Stimulated activated naive CD4-positive, alpha-beta T cell (primary cell): Measurements from ENCODE around the gene TAB2.

Experiments
- DNase-seq, 6 experiments: peaks; one replicate each; lab custom pipeline; 2025; lab: John Stamatoyannopoulos, UW

TAB2 gene

GRCh38 chr6:149371154-149371553 lies 53.6 kb downstream of the TAB2 start:
- no peak for DNase-seq

- no peak for DNase-seq
These were observed 54.5 kb downstream of the TAB2 start for GRCh38 chr6:149372062-149372461.

- DNase-seq, result no peak
These were observed 56.0 kb downstream of the TAB2 start for GRCh38 chr6:149373511-149373910.

DNA sequence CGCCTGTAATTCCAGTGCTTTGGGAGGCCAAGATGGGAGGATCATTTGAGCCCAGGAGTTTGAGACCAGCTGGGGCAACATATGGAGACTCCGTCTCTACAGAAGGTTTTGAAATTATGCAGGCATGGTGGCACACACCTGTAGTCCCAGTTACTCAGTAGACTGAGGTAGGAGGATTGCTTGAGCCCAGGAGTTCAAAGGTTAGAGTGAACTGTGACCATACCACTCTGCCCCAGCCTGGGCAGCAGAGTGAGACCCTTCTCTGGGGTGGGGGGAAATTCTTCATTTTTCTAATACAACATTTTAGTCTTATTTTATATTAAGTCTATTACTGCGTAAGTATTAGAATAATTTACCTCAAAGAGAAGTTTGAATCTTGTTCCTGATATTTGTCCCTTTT lies 62.5 kb downstream of the TAB2 start:
- no peak for DNase-seq

GRCh38 chr6:149380523-149380922 lies 63.0 kb downstream of the TAB2 start:
- DNase-seq, result no peak

- DNase-seq, result no peak
These were observed 65.9 kb downstream of the TAB2 start for GRCh38 chr6:149383371-149383770.

DNA sequence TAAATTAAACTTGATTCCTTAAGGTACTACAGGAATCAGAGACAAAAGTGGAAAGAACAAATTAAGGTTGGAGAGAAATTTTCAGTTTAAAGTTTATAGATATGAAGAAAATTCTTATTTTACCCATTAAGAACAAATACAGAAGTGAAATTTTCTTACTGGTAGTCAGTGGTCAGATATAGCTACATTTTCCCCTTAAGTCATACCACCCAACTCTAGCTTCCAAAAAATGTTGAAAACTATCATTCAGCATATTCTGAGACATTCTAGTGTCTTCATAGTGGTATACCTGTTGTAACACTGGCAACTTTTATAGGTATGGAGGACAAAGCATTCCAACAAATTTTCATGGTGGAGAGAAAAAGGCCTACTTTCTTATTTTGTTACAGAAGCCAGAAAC lies 67.0 kb downstream of the TAB2 start:
- no peak for DNase-seq

DNA sequence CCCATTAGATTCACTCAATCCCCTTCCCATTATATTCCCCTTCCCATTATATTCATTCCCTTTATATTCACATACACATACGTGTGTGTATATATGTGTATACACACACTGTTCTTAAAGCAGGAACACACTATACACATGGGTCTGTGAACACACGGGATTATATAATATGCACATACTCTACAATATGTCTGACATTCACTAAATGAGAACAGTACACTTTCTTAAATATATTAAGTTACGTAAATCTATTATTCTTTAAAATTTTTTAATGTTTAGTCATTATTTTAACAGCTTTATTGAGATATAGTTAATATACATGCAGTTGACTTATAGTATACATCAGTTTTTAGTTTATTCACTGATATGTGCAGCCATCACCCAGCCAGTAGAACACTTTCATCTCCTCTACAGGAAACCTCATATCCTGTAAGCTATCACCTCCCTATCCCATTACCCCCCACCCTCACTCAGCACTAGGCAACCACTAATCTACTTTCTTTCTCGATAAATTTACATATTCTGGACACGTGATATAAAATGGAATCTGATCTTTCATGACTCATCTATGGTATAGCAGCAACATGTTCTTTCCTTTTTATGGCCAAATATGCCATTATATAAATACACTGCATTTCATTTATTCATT lies 68.6 kb downstream of the TAB2 start:
- DNase-seq, result no peak

- no peak for DNase-seq
These were observed 70.4 kb downstream of the TAB2 start for GRCh38 chr6:149387779-149388512.

- DNase-seq, result no peak
These were observed 72.2 kb downstream of the TAB2 start for GRCh38 chr6:149389509-149390297.

DNA sequence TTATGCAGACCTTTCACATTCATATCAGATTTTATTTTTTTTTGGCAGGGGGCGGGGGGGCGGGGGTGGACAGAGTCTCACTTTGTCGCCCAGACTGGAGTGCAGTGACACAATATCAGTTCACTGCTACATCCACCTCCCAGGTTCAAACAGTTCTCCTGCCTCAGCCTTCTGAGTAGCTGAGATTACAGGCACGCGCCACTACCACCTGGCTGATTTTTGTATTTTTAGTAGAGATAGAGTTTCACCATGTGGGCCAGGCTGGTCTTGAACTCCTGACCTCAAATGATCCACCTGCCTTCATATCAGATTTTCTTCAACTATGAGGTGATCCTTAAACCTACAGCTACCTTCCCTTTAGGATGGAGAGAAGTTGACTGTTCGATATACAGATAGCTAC lies 74.6 kb downstream of the TAB2 start:
- DNase-seq, result no peak

DNA sequence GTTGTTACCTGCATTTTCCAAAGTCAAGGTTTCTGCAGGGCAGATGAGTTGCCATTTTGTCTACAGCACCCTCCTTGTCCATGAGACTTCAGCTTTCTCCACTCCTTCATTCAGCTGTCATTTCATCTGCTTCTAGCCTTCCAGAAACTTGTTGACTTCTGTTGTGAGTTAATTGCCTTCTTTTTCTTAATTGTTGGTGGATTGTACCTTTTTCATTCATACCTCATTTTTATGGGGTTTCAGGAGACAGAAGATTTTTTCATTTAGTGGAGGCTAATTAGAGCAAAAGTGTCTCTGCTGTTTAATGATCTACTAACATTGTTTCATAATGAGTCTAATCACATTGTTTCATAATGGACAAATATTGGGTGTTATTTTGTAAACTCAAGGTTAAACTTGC lies 75.0 kb downstream of the TAB2 start:
- DNase-seq, result no peak

GRCh38 chr6:149393002-149393679 lies 75.6 kb downstream of the TAB2 start:
- DNase-seq, result no peak

- DNase-seq, result no peak
These were observed 77.7 kb downstream of the TAB2 start for GRCh38 chr6:149395185-149395584.

GRCh38 chr6:149397384-149397783 lies 79.9 kb downstream of the TAB2 start:
- no peak for DNase-seq

DNA sequence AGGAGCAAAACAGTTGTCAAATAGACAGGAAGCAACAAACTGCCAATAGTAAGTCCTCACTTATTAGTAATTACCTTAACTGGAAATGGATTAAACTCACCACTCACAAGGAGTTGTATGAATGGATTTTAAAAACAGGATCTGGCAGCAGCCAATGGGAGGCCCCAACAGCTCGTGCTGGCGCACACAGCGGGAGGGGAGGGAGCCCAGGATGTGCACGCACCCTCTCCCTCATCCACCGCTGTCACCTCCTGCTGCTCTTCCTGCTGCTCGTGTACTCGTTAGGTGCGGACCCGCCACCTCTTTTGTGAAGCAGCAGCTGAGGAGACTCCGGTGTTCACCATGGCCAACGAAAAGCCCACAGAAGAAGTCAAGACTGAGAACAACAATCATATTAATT lies 82.5 kb downstream of the TAB2 start, which contains the start of gene SUMO4:
Gene SUMO4, plus strand, starts transcription at position 213 of the 400 bp plus-strand sequence. Its CDS starts 130 bp downstream, at position 343.
- DNase-seq, result no peak

- DNase-seq, result no peak
These were observed 86.0 kb downstream of the TAB2 start for GRCh38 chr6:149403534-149403933.

GRCh38 chr6:149405823-149406765 lies 88.6 kb downstream of the TAB2 start:
- no peak for DNase-seq

- no peak for DNase-seq
These were observed 92.1 kb downstream of the TAB2 start for GRCh38 chr6:149409617-149410016.

- DNase-seq, result no peak
These were observed 93.0 kb downstream of the TAB2 start for GRCh38 chr6:149410557-149410956.

DNA sequence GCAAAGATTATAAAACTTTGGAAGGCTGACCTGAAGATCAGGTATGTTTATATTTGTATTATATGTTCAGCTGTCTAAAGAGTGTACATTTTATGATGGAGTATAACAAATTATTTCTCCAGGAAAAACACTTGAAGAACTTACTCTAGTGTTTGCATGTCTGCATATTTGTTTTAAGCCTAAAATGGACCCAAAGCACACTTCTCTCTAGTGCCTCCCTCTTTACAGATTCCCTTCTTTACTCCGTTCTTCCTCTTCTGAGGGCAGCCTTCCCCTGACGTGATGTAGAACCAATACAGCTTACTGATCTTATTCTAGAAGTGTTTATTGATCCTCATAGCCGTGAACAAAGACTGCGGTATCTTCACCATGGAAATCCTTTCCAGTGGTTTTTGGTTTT lies 96.5 kb downstream of the TAB2 start:
- no peak for DNase-seq
